ENCODE measurements around the gene MORN3. TPM values are rescaled to one million over a fixed set of nuclear protein-coding genes. Genes with fewer than 3 reads are reported as not detected.

The MORN3 gene
- total and polyA plus RNA-seq, 2 experiments from 2014 or later: 0.58 TPM; not detected in 1

GRCh38 chr12:121613462-121613861 lies 56.0 kb downstream of the MORN3 start:
- H3K9me2 ChIP-seq (ENCODE audit: insufficient read depth): no peaks in the 10 kb centered on the region
- no peak overlapping the region for H3K27ac ChIP-seq
- H3K4me1 ChIP-seq (ENCODE audit: insufficient read depth): peaks cover 12% of the 10 kb centered on the region; the same call in 1 of the 2 replicates
- no peaks in the 10 kb centered on the region for H4K20me1 ChIP-seq (ENCODE audit: insufficient read depth)
- no peaks in the 10 kb centered on the region for H3K79me2 ChIP-seq (ENCODE audit: insufficient read depth)
- no peak overlapping the region for H3K4me2 ChIP-seq (ENCODE audit: unreplicated experiment)
- H3F3A ChIP-seq (ENCODE audit: insufficient read depth): peaks cover 10% of the 10 kb centered on the region
- H3K4me3 ChIP-seq: no peak overlapping the region
- in situ Hi-C loops (cut with MboI): no loop called here
- no peaks in the 10 kb centered on the region for H3K36me3 ChIP-seq (ENCODE audit: low read depth)
- WGBS, 2 experiments (ENCODE audit: low coverage in 1 of 2, low lambda C conversion rate in 2 of 2, missing lambda C conversion rate in 2 of 2): 95 to 96% methylated on average over 7 of the region's 7 CpGs
- TF ChIP-seq EZH2phosphoT487 (IDR thresholded peaks at IDR 0.05; ENCODE audit: insufficient read depth, low read depth): no peak
- no peak for TF ChIP-seq EZH2 (IDR thresholded peaks at IDR 0.05; ENCODE audit: insufficient read depth, poor library complexity, severe bottlenecking)
- no peak overlapping the region for H3K9ac ChIP-seq
- H3K9me3 ChIP-seq (ENCODE audit: low read depth): no peaks in the 10 kb centered on the region
- H3K27me3 ChIP-seq (replicated peaks; ENCODE audit: insufficient read depth): no peaks in the 10 kb centered on the region
- DNase-seq: no peak
- H2AFZ ChIP-seq: no peak overlapping the region

GRCh38 chr12:121611306-121611705 lies 58.1 kb downstream of the MORN3 start:
- Histone ChIP-seq H3K4me3 (no peak overlapping the region), H3K79me2 (ENCODE audit: insufficient read depth) (no peaks in the 10 kb centered on the region), H3K9ac (0 out of 2 replicates have a peak overlapping the region, but pooled peaks have one; percentile 63), H4K20me1 (ENCODE audit: insufficient read depth) (no peaks in the 10 kb centered on the region), H3K9me3 (ENCODE audit: low read depth) (no peaks in the 10 kb centered on the region), H3F3A (ENCODE audit: insufficient read depth) (peaks cover 10% of the 10 kb centered on the region), H3K36me3 (ENCODE audit: low read depth) (no peaks in the 10 kb centered on the region), H3K27ac (no peak overlapping the region), H3K27me3 (replicated peaks; ENCODE audit: insufficient read depth) (no peaks in the 10 kb centered on the region), H3K9me2 (ENCODE audit: insufficient read depth) (no peaks in the 10 kb centered on the region), H3K4me1 (ENCODE audit: insufficient read depth) (peaks cover 12% of the 10 kb centered on the region; the same call in 1 of the 2 replicates), H3K4me2 (ENCODE audit: unreplicated experiment) (no peak overlapping the region), H2AFZ (no peak overlapping the region)
- in situ Hi-C loops (cut with MboI): no loop called here
- TF ChIP-seq EZH2 (IDR thresholded peaks at IDR 0.05; ENCODE audit: insufficient read depth, poor library complexity, severe bottlenecking) (no peak), EZH2phosphoT487 (IDR thresholded peaks at IDR 0.05; ENCODE audit: insufficient read depth, low read depth) (no peak)
- 96 to 98% methylated on average over 2 of the region's 2 CpGs for WGBS, 2 experiments (ENCODE audit: low coverage in 1 of 2, low lambda C conversion rate in 2 of 2, missing lambda C conversion rate in 2 of 2)
- no peak for DNase-seq

- DNase-seq: peak; percentile 80
- H3K9ac ChIP-seq: peak overlapping the region; percentile 63
Observed at GRCh38 chr12:121610239-121611149, 59.0 kb downstream of the MORN3 start.

GRCh38 chr12:121608301-121608700 lies 61.2 kb downstream of the MORN3 start:
- Histone ChIP-seq H3K4me3 (no peak overlapping the region), H3K4me1 (ENCODE audit: insufficient read depth) (peaks cover 12% of the 10 kb centered on the region; the same call in 1 of the 2 replicates), H2AFZ (no peak overlapping the region), H3K9ac (no peak overlapping the region), H3K9me2 (ENCODE audit: insufficient read depth) (no peaks in the 10 kb centered on the region), H3K27ac (no peak overlapping the region), H3K27me3 (replicated peaks; ENCODE audit: insufficient read depth) (no peaks in the 10 kb centered on the region), H3F3A (ENCODE audit: insufficient read depth) (peaks cover 10% of the 10 kb centered on the region), H3K4me2 (ENCODE audit: unreplicated experiment) (no peak overlapping the region), H3K36me3 (ENCODE audit: low read depth) (no peaks in the 10 kb centered on the region), H4K20me1 (ENCODE audit: insufficient read depth) (no peaks in the 10 kb centered on the region), H3K79me2 (ENCODE audit: insufficient read depth) (no peaks in the 10 kb centered on the region), H3K9me3 (ENCODE audit: low read depth) (no peaks in the 10 kb centered on the region)
- 85% methylated on average over 6 of the region's 6 CpGs for whole genome bisulfite sequencing, 2 experiments (ENCODE audit: low coverage in 1 of 2, low lambda C conversion rate in 2 of 2, missing lambda C conversion rate in 2 of 2)
- TF ChIP-seq EZH2phosphoT487 (IDR thresholded peaks at IDR 0.05; ENCODE audit: insufficient read depth, low read depth): no peak
- no peak for TF ChIP-seq EZH2 (IDR thresholded peaks at IDR 0.05; ENCODE audit: insufficient read depth, poor library complexity, severe bottlenecking)
- no peak for DNase-seq
- in situ Hi-C loops (cut with MboI): no loop called here

More at GRCh38 chr12:121610239-121611149, 59.0 kb downstream of the MORN3 start:
- Histone ChIP-seq H4K20me1 (ENCODE audit: insufficient read depth) (no peaks in the 10 kb centered on the region), H3K79me2 (ENCODE audit: insufficient read depth) (no peaks in the 10 kb centered on the region), H3K9me2 (ENCODE audit: insufficient read depth) (no peaks in the 10 kb centered on the region), H3K4me2 (ENCODE audit: unreplicated experiment) (peak overlapping the region; percentile 54), H3K4me3 (peak overlapping the region; percentile 13; the same call in 1 of the 2 replicates), H2AFZ (peak overlapping the region; percentile 91), H3K4me1 (ENCODE audit: insufficient read depth) (peaks cover 12% of the 10 kb centered on the region; the same call in 1 of the 2 replicates), H3F3A (ENCODE audit: insufficient read depth) (peaks cover 10% of the 10 kb centered on the region), H3K9me3 (ENCODE audit: low read depth) (no peaks in the 10 kb centered on the region), H3K27me3 (replicated peaks; ENCODE audit: insufficient read depth) (no peaks in the 10 kb centered on the region), H3K27ac (peak overlapping the region; percentile 50), H3K36me3 (ENCODE audit: low read depth) (no peaks in the 10 kb centered on the region)
- in situ Hi-C loops (cut with MboI): no loop called here
- WGBS, 2 experiments (ENCODE audit: low coverage in 1 of 2, low lambda C conversion rate in 2 of 2, missing lambda C conversion rate in 2 of 2): 13% methylated on average over 11 of the region's 11 CpGs
- TF ChIP-seq EZH2 (IDR thresholded peaks at IDR 0.05; ENCODE audit: insufficient read depth, poor library complexity, severe bottlenecking) (no peak), EZH2phosphoT487 (IDR thresholded peaks at IDR 0.05; ENCODE audit: insufficient read depth, low read depth) (no peak)

Measured in GM23248 (cell line).